Hematopoietic multipotent progenitor cell treated with erythropoietin and hydrocortisone succinate and interleukin-3 and kit ligand, for 17 days (in vitro differentiated cells): ENCODE data around the gene SCP2.

Experiments used
- DNase-seq: peaks from one replicate; pipeline ENCODE4 v3.0.0-alpha.2; 2015; ENCODE audit warnings: low spot score

The SCP2 gene, protein sequence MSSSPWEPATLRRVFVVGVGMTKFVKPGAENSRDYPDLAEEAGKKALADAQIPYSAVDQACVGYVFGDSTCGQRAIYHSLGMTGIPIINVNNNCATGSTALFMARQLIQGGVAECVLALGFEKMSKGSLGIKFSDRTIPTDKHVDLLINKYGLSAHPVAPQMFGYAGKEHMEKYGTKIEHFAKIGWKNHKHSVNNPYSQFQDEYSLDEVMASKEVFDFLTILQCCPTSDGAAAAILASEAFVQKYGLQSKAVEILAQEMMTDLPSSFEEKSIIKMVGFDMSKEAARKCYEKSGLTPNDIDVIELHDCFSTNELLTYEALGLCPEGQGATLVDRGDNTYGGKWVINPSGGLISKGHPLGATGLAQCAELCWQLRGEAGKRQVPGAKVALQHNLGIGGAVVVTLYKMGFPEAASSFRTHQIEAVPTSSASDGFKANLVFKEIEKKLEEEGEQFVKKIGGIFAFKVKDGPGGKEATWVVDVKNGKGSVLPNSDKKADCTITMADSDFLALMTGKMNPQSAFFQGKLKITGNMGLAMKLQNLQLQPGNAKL

GRCh38 chr1:52927212-52928014 lies at the start of gene SCP2:
Gene SCP2 (plus strand): TSS chr1:52927276. CDS start chr1:52927397, 121 bp downstream.
- DNase-seq: no peak

- no peak for DNase-seq
Observed at GRCh38 chr1:52877554-52877953, 49.5 kb upstream of the SCP2 start.

DNA sequence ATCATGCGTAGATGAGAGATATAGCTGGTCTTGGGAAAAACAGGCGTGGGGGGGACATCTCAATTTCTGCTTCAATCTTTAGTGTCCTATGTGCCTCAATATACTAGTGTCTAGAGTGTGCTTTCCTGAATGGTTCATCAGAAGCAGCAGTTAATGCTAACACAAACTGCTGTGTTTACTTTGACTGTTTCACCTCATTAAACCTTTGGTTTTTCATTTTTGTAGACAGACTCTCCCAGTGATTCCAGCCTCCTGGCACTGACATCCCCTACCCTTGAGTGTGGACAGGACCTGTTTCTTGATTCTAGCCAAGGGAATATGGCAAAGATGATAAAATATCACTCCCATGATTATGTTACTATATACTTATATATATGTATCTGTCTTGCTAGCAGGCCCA lies 46.9 kb upstream of the SCP2 start:
- DNase-seq: no peak

DNA sequence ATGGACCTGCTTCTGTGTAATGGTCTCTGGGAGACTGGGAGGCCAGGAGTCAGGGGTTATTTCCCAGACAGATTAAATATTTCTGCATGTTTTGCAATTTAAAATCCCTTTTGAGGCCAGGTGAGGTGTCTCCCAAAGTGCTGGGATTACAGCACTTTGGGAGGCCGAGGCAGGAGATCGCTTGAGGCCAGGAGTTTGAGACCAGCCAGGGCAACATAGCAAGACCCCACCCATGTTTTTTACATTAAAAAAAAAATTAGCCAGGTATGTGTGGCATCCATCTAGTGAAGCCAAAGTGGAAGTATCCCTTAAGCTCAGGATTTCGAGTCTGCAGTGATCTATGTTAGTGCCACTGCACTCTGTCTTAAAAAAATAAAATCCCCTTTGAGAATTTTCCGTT lies 39.6 kb upstream of the SCP2 start:
- no peak for DNase-seq

- no peak for DNase-seq
Observed at GRCh38 chr1:52892424-52893215, 34.5 kb upstream of the SCP2 start.

DNA sequence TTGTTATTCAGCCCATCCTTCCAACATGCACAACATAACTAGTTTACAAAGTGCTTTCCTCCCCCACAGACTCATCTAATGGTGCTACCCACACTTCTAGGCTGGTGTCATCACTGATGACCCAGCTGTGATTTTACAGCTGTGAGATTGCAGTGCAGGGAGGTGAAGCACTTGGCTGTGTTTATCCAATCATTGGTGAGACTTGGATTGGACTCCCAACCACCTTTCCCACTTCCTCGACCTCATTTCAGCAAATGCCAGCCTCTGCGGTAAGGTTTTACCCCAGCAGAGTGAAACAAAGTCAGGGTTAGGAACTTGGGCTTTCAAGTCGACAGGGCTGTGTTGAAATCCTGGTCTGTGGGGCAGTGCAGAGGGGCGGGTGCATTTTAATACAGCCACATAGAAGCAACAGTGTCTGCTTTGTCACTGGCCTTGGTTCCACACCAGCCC lies 27.6 kb upstream of the SCP2 start:
- DNase-seq: no peak

DNA sequence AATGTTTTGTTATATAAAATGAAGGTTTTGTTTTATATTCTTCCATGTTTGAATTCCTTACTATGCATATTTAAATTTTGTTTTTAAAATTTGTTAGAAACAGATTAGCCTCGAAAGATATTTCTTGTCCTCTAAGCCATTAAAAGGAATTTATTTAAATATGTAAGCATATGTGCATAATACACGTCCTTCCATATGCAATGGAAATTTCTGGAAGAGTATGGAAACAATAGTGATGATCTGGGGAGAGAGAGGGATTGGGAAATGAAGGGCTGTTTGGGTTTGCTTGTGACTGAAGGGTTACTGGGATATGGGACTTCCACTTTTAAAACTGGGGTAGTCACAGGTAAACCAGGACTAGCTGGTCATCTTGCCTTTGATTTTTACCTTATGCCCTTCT lies 26.7 kb upstream of the SCP2 start:
- no peak for DNase-seq

DNA sequence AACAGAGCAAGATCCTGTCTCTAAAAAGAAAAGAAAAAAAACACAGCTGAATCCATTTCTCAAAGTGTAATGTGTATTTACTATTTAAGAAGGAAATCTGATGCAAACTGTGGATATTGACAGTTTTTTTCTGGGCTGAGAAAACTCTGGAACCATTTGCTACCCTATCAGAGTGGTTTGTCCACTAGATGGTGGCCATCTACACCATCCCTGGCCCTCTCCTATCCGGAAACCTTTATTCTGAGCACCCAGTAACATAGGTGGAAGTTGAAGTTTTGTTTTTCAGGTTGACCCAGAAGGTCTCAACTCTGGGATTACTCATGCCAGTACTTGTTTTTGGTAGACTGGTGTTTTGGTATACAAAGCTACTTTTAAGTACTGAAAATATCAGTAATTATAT lies 25.7 kb upstream of the SCP2 start:
- DNase-seq: no peak

DNA sequence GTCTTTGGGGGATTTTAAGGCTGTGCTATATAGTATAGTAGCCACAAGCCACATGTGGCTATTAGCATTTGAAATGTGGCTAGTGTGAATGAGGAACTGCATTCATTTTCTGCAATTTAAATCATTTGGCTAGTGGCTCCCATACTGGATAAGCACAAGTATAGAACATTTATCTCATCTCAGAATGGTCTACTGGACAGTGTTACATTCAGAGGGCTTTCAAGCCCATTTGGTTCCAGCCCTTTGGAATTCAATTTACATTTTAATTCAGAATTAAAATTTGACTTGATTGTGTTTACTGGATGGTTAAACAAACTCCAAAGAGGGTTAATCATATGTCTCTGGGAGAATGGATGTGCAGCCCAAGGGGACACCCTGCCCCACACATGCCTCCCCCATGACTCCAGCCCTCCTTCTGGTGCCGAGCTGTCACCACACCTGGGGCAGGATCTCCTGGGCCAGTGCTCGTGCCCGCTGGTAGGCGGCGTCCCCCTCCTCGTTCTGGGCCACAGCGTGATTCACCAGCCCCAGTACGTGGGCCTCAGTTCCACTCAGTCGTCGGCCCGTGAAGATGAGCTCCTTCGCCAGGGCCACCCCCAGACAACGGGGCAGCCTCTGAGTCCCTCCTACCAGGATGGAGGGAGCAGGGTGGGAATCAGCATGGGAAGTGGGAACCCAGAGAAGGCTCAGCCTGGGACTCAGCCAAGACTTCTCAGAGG lies 22.7 kb upstream of the SCP2 start:
- DNase-seq: no peak

DNA sequence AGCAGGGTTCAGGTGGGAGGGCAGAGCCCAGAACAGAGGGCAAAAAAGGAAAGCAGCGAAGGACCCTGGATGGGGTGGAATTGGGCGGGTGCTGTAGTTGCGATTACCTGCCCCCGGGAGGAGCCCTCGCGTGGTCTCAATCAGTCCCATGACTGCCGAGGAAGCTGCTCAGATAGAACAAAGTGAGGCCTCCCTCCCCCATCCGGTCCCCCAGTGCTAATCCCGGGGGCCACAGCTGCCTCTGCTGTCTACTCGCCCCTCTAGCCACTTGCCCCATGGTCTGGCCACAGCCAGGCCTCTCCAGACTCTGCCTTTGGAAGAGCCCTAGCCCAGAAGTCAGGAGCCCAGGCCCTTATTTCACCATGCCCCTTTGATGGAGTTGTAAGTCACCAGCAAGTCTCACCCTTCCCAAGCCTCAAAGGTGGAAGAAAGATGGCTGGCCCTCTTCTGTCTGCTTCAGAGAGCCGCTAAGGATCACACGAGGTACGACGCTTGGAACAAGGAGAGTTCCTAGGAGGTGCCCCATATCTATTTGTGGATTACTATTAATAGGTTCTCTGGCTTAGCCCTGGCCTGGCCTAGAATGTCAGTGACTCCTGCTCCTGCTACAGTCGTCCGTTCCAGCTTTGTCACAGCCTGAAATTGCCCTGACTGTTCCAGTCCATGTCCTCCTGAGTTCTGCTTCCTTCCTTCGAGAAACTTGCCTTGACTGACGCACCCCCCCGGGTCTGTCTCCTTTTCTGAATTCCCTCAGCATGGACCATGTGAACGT lies 22.0 kb upstream of the SCP2 start:
- no peak for DNase-seq

GRCh38 chr1:52906135-52906603 lies 20.9 kb upstream of the SCP2 start:
- no peak for DNase-seq

GRCh38 chr1:52907068-52907811 lies 19.8 kb upstream of the SCP2 start:
- DNase-seq: no peak

DNA sequence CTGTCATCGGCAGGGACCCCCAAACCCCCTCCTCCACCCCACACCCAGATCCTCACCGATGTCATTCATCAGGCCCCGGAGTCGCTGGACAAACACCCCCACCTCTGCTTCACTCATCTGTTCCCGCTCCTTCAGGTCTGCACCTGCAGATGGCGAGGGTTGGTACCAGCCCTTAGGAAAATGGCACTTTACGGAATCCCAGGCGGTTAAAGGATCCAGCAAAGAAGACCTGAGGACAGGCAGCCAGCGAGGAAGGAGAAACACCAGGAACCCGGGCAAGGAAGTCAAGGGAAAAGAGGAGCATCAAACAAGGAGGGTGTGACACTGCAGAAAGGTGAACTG lies 19.3 kb upstream of the SCP2 start:
- no peak for DNase-seq

GRCh38 chr1:52911541-52911940 lies 15.5 kb upstream of the SCP2 start:
- DNase-seq: no peak

GRCh38 chr1:52913014-52913413 lies 14.1 kb upstream of the SCP2 start:
- no peak for DNase-seq

GRCh38 chr1:52913537-52913936 lies 13.5 kb upstream of the SCP2 start:
- DNase-seq: no peak

DNA sequence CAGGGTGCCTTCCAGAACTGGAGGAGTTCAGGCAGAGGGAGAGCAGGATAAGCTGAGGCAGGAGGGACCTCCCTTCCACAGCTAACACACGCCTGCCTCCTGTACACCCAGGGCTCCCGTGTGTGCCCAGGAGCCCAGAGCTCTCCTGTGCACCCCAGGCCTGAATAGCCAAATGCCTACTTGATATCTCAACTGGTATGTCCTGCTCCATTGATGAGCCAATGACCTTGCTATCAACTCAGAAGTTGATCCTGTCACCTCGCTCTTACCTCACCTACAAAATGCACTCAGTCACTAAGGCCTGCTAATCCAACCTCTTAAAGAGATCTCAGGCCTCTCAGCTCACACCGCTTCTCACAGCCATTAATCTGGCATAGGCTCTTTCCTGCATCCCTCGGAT lies 12.6 kb upstream of the SCP2 start:
- DNase-seq: no peak

DNA sequence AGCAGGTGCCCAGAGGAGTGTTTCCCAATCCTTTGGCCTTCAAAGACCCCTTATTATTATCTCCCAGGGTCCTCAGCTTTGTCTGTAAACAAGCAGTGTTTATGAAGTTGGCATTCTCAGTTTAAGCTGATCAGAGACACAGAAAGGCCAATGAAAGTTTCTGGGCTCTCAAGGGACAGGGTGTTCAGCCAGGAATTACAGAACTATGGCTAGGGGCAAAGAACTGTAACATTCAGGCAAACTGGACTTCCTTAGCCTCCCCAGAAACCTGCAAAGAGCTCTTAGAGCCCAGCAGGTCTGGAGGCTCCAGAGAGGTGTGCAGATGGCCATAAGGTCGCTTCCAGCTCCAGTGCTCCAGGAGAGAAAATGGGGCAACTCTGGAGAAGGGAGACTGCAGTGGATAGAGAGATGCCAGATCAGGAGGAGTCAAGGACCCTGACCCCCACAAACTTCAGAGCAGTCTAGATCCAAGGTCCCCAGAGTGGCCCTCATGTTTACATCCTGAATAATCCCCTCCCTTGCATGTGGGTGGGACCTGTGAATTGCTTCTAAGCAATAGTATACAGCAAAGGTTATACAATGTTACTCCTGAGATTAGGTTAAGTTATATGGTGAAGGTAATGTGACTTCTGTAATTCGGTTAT lies 11.7 kb upstream of the SCP2 start:
- no peak for DNase-seq

- DNase-seq: no peak
Observed at GRCh38 chr1:52915855-52916220, 11.2 kb upstream of the SCP2 start.
